Activated naive CD8-positive, alpha-beta T cell treated with anti-CD3 and anti-CD28 coated beads for 36 hours (primary cell): ENCODE measurements around the gene CALM3. TPM values are rescaled to one million over a fixed set of nuclear protein-coding genes. Genes with fewer than 3 reads are reported as not detected.

Experiments used
- DNase-seq: peaks from one replicate; pipeline ENCODE4 v3.0.0; 2021
- H3K27ac Mint-ChIP-seq: one replicate; pipeline ENCODE4 v1.8.0; 2022; ENCODE audit warnings: mild to moderate bottlenecking, moderate library complexity, mixed read lengths
- H3K27me3 Mint-ChIP-seq: one replicate; pipeline ENCODE4 v1.8.0; 2022; ENCODE audit warnings: mild to moderate bottlenecking, mixed read lengths
- H3K36me3 Mint-ChIP-seq: one replicate; pipeline ENCODE4 v1.8.0; 2021; ENCODE audit warnings: mild to moderate bottlenecking, mixed read lengths
- H3K4me1 Mint-ChIP-seq: one replicate; pipeline ENCODE4 v1.8.0; 2021; ENCODE audit warnings: mixed read lengths
- H3K4me3 Mint-ChIP-seq: one replicate; pipeline ENCODE4 v1.8.0; 2022; ENCODE audit warnings: mild to moderate bottlenecking, moderate library complexity, mixed read lengths
- H3K9me3 Mint-ChIP-seq: one replicate; pipeline ENCODE4 v1.8.0; 2022; ENCODE audit warnings: mixed read lengths
- total RNA-seq, 2 experiments: library from RNA; stranded (reverse); gene quantifications; one replicate each; pipeline ENCODE4 v1.2.3, GENCODE V29; 2021

CALM3 gene
- total RNA-seq, 2 experiments from 2014 or later, result 567 TPM

GRCh38 chr19:46606681-46607447 is 5.7 kb downstream of the CALM3 start:
- H3K4me3 Mint-ChIP-seq, result no peak overlapping the region
- H3K36me3 Mint-ChIP-seq, result peaks cover 61% of the 10 kb centered on the region
- H3K27ac Mint-ChIP-seq, result peak overlapping the region; percentile 68
- H3K27me3 Mint-ChIP-seq, result no peaks in the 10 kb centered on the region
- H3K9me3 Mint-ChIP-seq, result no peaks in the 10 kb centered on the region
- H3K4me1 Mint-ChIP-seq, result peaks cover 58% of the 10 kb centered on the region
- DNase-seq, result no peak

GRCh38 chr19:46607448-46607841 is 6.3 kb downstream of the CALM3 start:
- Mint-ChIP-seq H3K27me3 (no peaks in the 10 kb centered on the region), H3K27ac (peak overlapping the region; percentile 22)

GRCh38 chr19:46608178-46608577 is 7.0 kb downstream of the CALM3 start:
- Mint-ChIP-seq H3K36me3 (peaks cover 54% of the 10 kb centered on the region), H3K4me1 (peaks cover 63% of the 10 kb centered on the region), H3K4me3 (no peak overlapping the region), H3K27me3 (no peaks in the 10 kb centered on the region), H3K9me3 (no peaks in the 10 kb centered on the region), H3K27ac (no peak overlapping the region)
- no peak for DNase-seq

More at GRCh38 chr19:46607448-46607841, 6.3 kb downstream of the CALM3 start:
- no peak for DNase-seq
- Mint-ChIP-seq H3K4me3 (no peak overlapping the region), H3K36me3 (peaks cover 61% of the 10 kb centered on the region), H3K4me1 (peaks cover 64% of the 10 kb centered on the region), H3K9me3 (no peaks in the 10 kb centered on the region)

GRCh38 chr19:46608581-46609345 is 7.6 kb downstream of the CALM3 start:
- H3K27ac Mint-ChIP-seq, result peak overlapping the region; percentile 18
- H3K9me3 Mint-ChIP-seq, result no peaks in the 10 kb centered on the region
- peaks cover 59% of the 10 kb centered on the region for H3K4me1 Mint-ChIP-seq
- no peaks in the 10 kb centered on the region for H3K27me3 Mint-ChIP-seq
- no peak for DNase-seq
- H3K4me3 Mint-ChIP-seq, result no peak overlapping the region
- H3K36me3 Mint-ChIP-seq, result peaks cover 49% of the 10 kb centered on the region

GRCh38 chr19:46609511-46610412 is 8.6 kb downstream of the CALM3 start:
- Mint-ChIP-seq H3K36me3 (peaks cover 49% of the 10 kb centered on the region), H3K27ac (no peak overlapping the region), H3K4me1 (peaks cover 67% of the 10 kb centered on the region), H3K4me3 (no peak overlapping the region), H3K27me3 (no peaks in the 10 kb centered on the region), H3K9me3 (no peaks in the 10 kb centered on the region)
- no peak for DNase-seq

GRCh38 chr19:46610413-46610775 is 9.3 kb downstream of the CALM3 start:
- Mint-ChIP-seq H3K4me1 (peaks cover 68% of the 10 kb centered on the region), H3K27ac (peak overlapping the region; percentile 86), H3K9me3 (no peaks in the 10 kb centered on the region), H3K36me3 (peaks cover 49% of the 10 kb centered on the region), H3K27me3 (no peaks in the 10 kb centered on the region), H3K4me3 (peak overlapping the region; percentile 58)
- no peak for DNase-seq

GRCh38 chr19:46610851-46611770 is 10.0 kb downstream of the CALM3 start:
- Mint-ChIP-seq H3K4me3 (peak overlapping the region; percentile 58), H3K27me3 (no peaks in the 10 kb centered on the region), H3K9me3 (no peaks in the 10 kb centered on the region), H3K27ac (peak overlapping the region; percentile 86), H3K36me3 (peaks cover 47% of the 10 kb centered on the region), H3K4me1 (peaks cover 70% of the 10 kb centered on the region)
- DNase-seq, result no peak

GRCh38 chr19:46611776-46612175 is 10.6 kb downstream of the CALM3 start:
- H3K4me3 Mint-ChIP-seq, result peak overlapping the region; percentile 43

GRCh38 chr19:46613525-46613924 is 12.4 kb downstream of the CALM3 start:
- Mint-ChIP-seq H3K27me3 (no peaks in the 10 kb centered on the region), H3K36me3 (peaks cover 36% of the 10 kb centered on the region), H3K9me3 (no peaks in the 10 kb centered on the region), H3K4me3 (no peak overlapping the region), H3K4me1 (peaks cover 72% of the 10 kb centered on the region), H3K27ac (no peak overlapping the region)
- no peak for DNase-seq

More at GRCh38 chr19:46611776-46612175, 10.6 kb downstream of the CALM3 start:
- Mint-ChIP-seq H3K36me3 (peaks cover 46% of the 10 kb centered on the region), H3K27me3 (no peaks in the 10 kb centered on the region), H3K4me1 (peaks cover 69% of the 10 kb centered on the region), H3K9me3 (no peaks in the 10 kb centered on the region), H3K27ac (peak overlapping the region; percentile 86)
- no peak for DNase-seq

- Mint-ChIP-seq H3K27me3 (no peaks in the 10 kb centered on the region), H3K9me3 (no peaks in the 10 kb centered on the region), H3K27ac (peak overlapping the region; percentile 78), H3K4me3 (peak overlapping the region; percentile 23), H3K36me3 (peaks cover 40% of the 10 kb centered on the region), H3K4me1 (peaks cover 75% of the 10 kb centered on the region)
- DNase-seq, result peak; percentile 80
These were observed 13.1 kb downstream of the CALM3 start for GRCh38 chr19:46614114-46614722.

GRCh38 chr19:46615966-46616365 is 14.8 kb downstream of the CALM3 start:
- H3K9me3 Mint-ChIP-seq, result no peaks in the 10 kb centered on the region
- peak overlapping the region; percentile 43 for H3K4me3 Mint-ChIP-seq
- H3K4me1 Mint-ChIP-seq, result peaks cover 75% of the 10 kb centered on the region
- peaks cover 39% of the 10 kb centered on the region for H3K36me3 Mint-ChIP-seq
- no peaks in the 10 kb centered on the region for H3K27me3 Mint-ChIP-seq
- no peak for DNase-seq
- H3K27ac Mint-ChIP-seq, result peak overlapping the region; percentile 96

GRCh38 chr19:46616631-46617322 is 15.6 kb downstream of the CALM3 start:
- H3K36me3 Mint-ChIP-seq, result peaks cover 38% of the 10 kb centered on the region
- DNase-seq, result peak; percentile 81
- no peaks in the 10 kb centered on the region for H3K27me3 Mint-ChIP-seq
- H3K9me3 Mint-ChIP-seq, result no peaks in the 10 kb centered on the region
- peak overlapping the region; percentile 73 for H3K4me3 Mint-ChIP-seq
- H3K4me1 Mint-ChIP-seq, result peaks cover 73% of the 10 kb centered on the region
- peak overlapping the region; percentile 96 for H3K27ac Mint-ChIP-seq

- Mint-ChIP-seq H3K9me3 (no peaks in the 10 kb centered on the region), H3K4me3 (peak overlapping the region; percentile 73), H3K36me3 (peaks cover 39% of the 10 kb centered on the region), H3K27me3 (no peaks in the 10 kb centered on the region), H3K27ac (peak overlapping the region; percentile 96), H3K4me1 (peaks cover 73% of the 10 kb centered on the region)
- DNase-seq, result no peak
These were observed 16.5 kb downstream of the CALM3 start for GRCh38 chr19:46617601-46618000.
